ENCODE data around the gene ATP5F1C. TPM values are rescaled to one million over a fixed set of nuclear protein-coding genes. Genes with fewer than 3 reads are reported as not detected.
"Not testable (repeated sequence)": the region's sequence is repeated elsewhere in the genome, so short reads cannot be mapped to it uniquely, and the experiment has no call there.

ATP5F1C gene
- total and polyA plus RNA-seq, 4 donors = 133 to 262 (median 205) TPM

GRCh38 chr10:7738536-7739407 lies 49.2 kb upstream of the ATP5F1C start:
- DNase-seq (ENCODE audit: low spot score) = no peak
- Histone ChIP-seq H3K9me3 (ENCODE audit: control insufficient read depth in 4 of 4, low read length in 3 of 4) (no peaks in the 10 kb centered on the region), H3K4me1 (ENCODE audit: control insufficient read depth in 4 of 4, insufficient read depth in 4 of 4, low read length in 3 of 4) (no peaks in the 10 kb centered on the region), H3K36me3 (ENCODE audit: control insufficient read depth in 4 of 4, insufficient read depth in 3 of 4, low read depth in 1 of 4, low read length in 3 of 4) (peaks cover 17 to 63% (median 44%) of the 10 kb centered on the region in 4 donors), H3K27ac (ENCODE audit: low read depth in 1 of 2, low read length in 2 of 2) (no peak overlapping the region), H3K4me3 (ENCODE audit: low read depth in 1 of 3, low read length in 3 of 3) (no peak overlapping the region), H3K9ac (ENCODE audit: low read depth in 1 of 2, low read length in 2 of 2) (no peak overlapping the region), H3K27me3 (ENCODE audit: control insufficient read depth in 4 of 4, insufficient read depth in 4 of 4, low read length in 3 of 4) (no peaks in the 10 kb centered on the region)
- TF ChIP-seq MAX (IDR thresholded peaks at IDR 0.05) (no peak), RAD21 (IDR thresholded peaks at IDR 0.05) (no peak), YY1 (IDR thresholded peaks at IDR 0.05) (no peak), SP1 (IDR thresholded peaks at IDR 0.05) (no peak), CTCF (IDR thresholded peaks at IDR 0.05; ENCODE audit: low read depth, low read length, missing input control) (no peak), REST (IDR thresholded peaks at IDR 0.05) (no peak), HNF4G (IDR thresholded peaks at IDR 0.05) (no peak), JUND (IDR thresholded peaks at IDR 0.05) (no peak)
- WGBS = 89% methylated on average over 20 of the region's 20 CpGs

GRCh38 chr10:7744307-7744706 lies 43.7 kb upstream of the ATP5F1C start:
- H3K4me1 ChIP-seq (ENCODE audit: control insufficient read depth in 4 of 4, insufficient read depth in 4 of 4, low read length in 3 of 4) = no peaks in the 10 kb centered on the region
- peaks cover 16 to 77% (median 60%) of the 10 kb centered on the region in 4 donors for H3K36me3 ChIP-seq (ENCODE audit: control insufficient read depth in 4 of 4, insufficient read depth in 3 of 4, low read depth in 1 of 4, low read length in 3 of 4)
- no peak overlapping the region for H3K4me3 ChIP-seq (ENCODE audit: low read depth in 1 of 3, low read length in 3 of 3)
- no peak overlapping the region for H3K9ac ChIP-seq (ENCODE audit: low read depth in 1 of 2, low read length in 2 of 2)
- 87% methylated on average over 8 of the region's 8 CpGs for WGBS
- no peaks in the 10 kb centered on the region for H3K27me3 ChIP-seq (ENCODE audit: control insufficient read depth in 4 of 4, insufficient read depth in 4 of 4, low read length in 3 of 4)
- DNase-seq (ENCODE audit: low spot score) = no peak
- no peaks in the 10 kb centered on the region for H3K9me3 ChIP-seq (ENCODE audit: control insufficient read depth in 4 of 4, low read length in 3 of 4)
- TF ChIP-seq HNF4A (conservative IDR thresholded peaks at IDR 0.05) (no peak), MAX (IDR thresholded peaks at IDR 0.05) (no peak), TAF1 (conservative IDR thresholded peaks at IDR 0.05) (no peak), NR2F2 (IDR thresholded peaks at IDR 0.05) (no peak), YY1 (IDR thresholded peaks at IDR 0.05) (no peak), RXRA (IDR thresholded peaks at IDR 0.05) (no peak), HNF4G (IDR thresholded peaks at IDR 0.05) (no peak), FOXA2 (IDR thresholded peaks at IDR 0.05) (no peak), RAD21 (IDR thresholded peaks at IDR 0.05) (no peak), SP1 (IDR thresholded peaks at IDR 0.05) (no peak)
- H3K27ac ChIP-seq (ENCODE audit: low read depth in 1 of 2, low read length in 2 of 2) = no peak overlapping the region

GRCh38 chr10:7748637-7749036 lies 39.3 kb upstream of the ATP5F1C start:
- WGBS = 95% methylated on average over 7 of the region's 7 CpGs
- not testable (repeated sequence) for H3K4me1 ChIP-seq (ENCODE audit: control insufficient read depth in 4 of 4, insufficient read depth in 4 of 4, low read length in 3 of 4)

More at GRCh38 chr10:7748637-7749036, 39.3 kb upstream of the ATP5F1C start:
- H3K36me3 ChIP-seq (ENCODE audit: control insufficient read depth in 4 of 4, insufficient read depth in 3 of 4, low read depth in 1 of 4, low read length in 3 of 4) = peaks cover 8 to 78% (median 67%) of the 10 kb centered on the region in 4 donors
- DNase-seq (ENCODE audit: low spot score); H3K27ac ChIP-seq (ENCODE audit: low read depth in 1 of 2, low read length in 2 of 2); H3K9me3 ChIP-seq (ENCODE audit: control insufficient read depth in 4 of 4, low read length in 3 of 4); H3K9ac ChIP-seq (ENCODE audit: low read depth in 1 of 2, low read length in 2 of 2); H3K27me3 ChIP-seq (ENCODE audit: control insufficient read depth in 4 of 4, insufficient read depth in 4 of 4, low read length in 3 of 4); H3K4me3 ChIP-seq (ENCODE audit: low read depth in 1 of 3, low read length in 3 of 3): not testable (repeated sequence)

All from liver (tissue), 9 donors.